PC-9 (cell line): Measurements from ENCODE around the gene UGGT2. TPM values are rescaled to one million over a fixed set of nuclear protein-coding genes. Genes with fewer than 3 reads are reported as not detected.
"Not testable (repeated sequence)": the region's sequence is repeated elsewhere in the genome, so short reads cannot be mapped to it uniquely, and the experiment has no call there.

Experiments used
- BruUV-seq: library from RNA; stranded (reverse); fragments of 400-500 nt; replicated peaks from 2 replicates; lab custom pipeline; 2021; lab: Mats Ljungman, UMichigan
- CTCF ChIA-PET: fragments of 300-600 bp; sonication (Branson Sonifier 250); formaldehyde crosslinking; loops from one replicate; lab custom pipeline; 2022; ENCODE audit warnings: antibody characterized with exemption; lab: Charles Lee
- POLR2A ChIA-PET: fragments of 300-600 bp; sonication (Branson Sonifier 250); formaldehyde crosslinking; loops from one replicate; lab custom pipeline; 2022; ENCODE audit warnings: antibody characterized with exemption; ENCODE audit not compliant: unreplicated experiment; lab: Charles Lee
- DNase-seq, 2 experiments: peaks; one replicate each; pipeline versions ENCODE4 v3.0.0 to v3.0.0-alpha.2; 2015 to 2022; ENCODE audit warnings: mixed read lengths in 1 of 2
- H2AFZ ChIP-seq: fragments of 200-600 bp; sonication (generic); 2 replicates; pipeline ENCODE4 v1.8.1; 2017; ENCODE audit warnings: antibody characterized with exemption
- H3F3A ChIP-seq: fragments of 200-600 bp; sonication (generic); 2 replicates; pipeline ENCODE4 v1.8.1; 2017; ENCODE audit warnings: antibody characterized with exemption, mild to moderate bottlenecking, low read depth; ENCODE audit not compliant: insufficient read depth
- H3K27ac ChIP-seq: fragments of 200-600 bp; sonication (generic); 2 replicates; pipeline ENCODE4 v1.6.1; 2016; ENCODE audit warnings: mixed run types
- H3K27me3 ChIP-seq: fragments of 200-600 bp; sonication (generic); 2 replicates; pipeline ENCODE4 v1.6.1; 2016; ENCODE audit warnings: low read depth, mixed run types; ENCODE audit not compliant: insufficient read depth
- H3K36me3 ChIP-seq: fragments of 200-600 bp; sonication (generic); 2 replicates; pipeline ENCODE4 v1.6.1; 2016; ENCODE audit warnings: low read depth, mixed run types
- H3K4me1 ChIP-seq: fragments of 200-600 bp; sonication (generic); replicated peaks from 2 replicates; pipeline ENCODE4 v1.6.1; 2016; ENCODE audit warnings: mixed run types; ENCODE audit not compliant: insufficient read depth
- H3K4me2 ChIP-seq: fragments of 200-600 bp; sonication (generic); 2 replicates; pipeline ENCODE4 v1.6.1; 2017; ENCODE audit warnings: mixed run types
- H3K4me3 ChIP-seq: fragments of 200-600 bp; sonication (generic); 2 replicates; pipeline ENCODE4 v1.6.1; 2016; ENCODE audit warnings: mixed run types
- H3K79me2 ChIP-seq: fragments of 200-600 bp; sonication (generic); 2 replicates; pipeline ENCODE4 v1.6.1; 2017; ENCODE audit warnings: low read depth, mixed run types
- H3K9me2 ChIP-seq: fragments of 200-600 bp; sonication (generic); 2 replicates; pipeline ENCODE4 v1.8.1; 2017; ENCODE audit warnings: mild to moderate bottlenecking; ENCODE audit not compliant: insufficient read depth
- H3K9me3 ChIP-seq: fragments of 200-600 bp; sonication (generic); 2 replicates; pipeline ENCODE4 v1.8.1; 2016; ENCODE audit warnings: low read depth; ENCODE audit not compliant: insufficient read depth
- H4K20me1 ChIP-seq: fragments of 200-600 bp; sonication (generic); 2 replicates; pipeline ENCODE4 v1.8.1; 2017; ENCODE audit not compliant: insufficient read depth
- EZH2 ChIP-seq: fragments of 200-600 bp; sonication (generic); IDR thresholded peaks from 2 replicates; pipeline ENCODE4 v1.8.0; 2017; ENCODE audit warnings: antibody characterized with exemption, low read depth
- intact Hi-C: fragments of 100-400 bp; cut with micrococcal nuclease; formaldehyde crosslinking; loops from one replicate; pipeline ENCODE4 v1.10.0; 2022; ENCODE audit not compliant: unreplicated experiment
- total RNA-seq: library from RNA; stranded (reverse); gene quantifications from 2 replicates; pipeline ENCODE4 v1.2.3, GENCODE V29; 2021
- TF ChIP-seq, protein P1 (sequence below): fragments of 200-600 bp; sonication (generic); conservative IDR thresholded peaks from 2 replicates; pipeline ENCODE4 v1.6.1; 2017; ENCODE audit warnings: mixed run types, antibody characterized with exemption, mild to moderate bottlenecking, moderate library complexity

UGGT2 gene
- total RNA-seq, 1 experiment from 2014 or later = 27.5 TPM

GRCh38 chr13:96000069-96000468, 53.1 kb downstream of the UGGT2 start:
- H3K9me2 ChIP-seq = no peaks in the 10 kb centered on the region
- H3F3A ChIP-seq = no peaks in the 10 kb centered on the region
- no peak for DNase-seq
- H3K4me3 ChIP-seq = no peak overlapping the region
- BruUV-seq = no TSS peak
- ChIA-PET CTCF (no interaction called here), POLR2A (no interaction called here)
- H2AFZ ChIP-seq = no peak overlapping the region
- no peaks in the 10 kb centered on the region for H3K36me3 ChIP-seq
- no peaks in the 10 kb centered on the region for H4K20me1 ChIP-seq
- H3K27ac ChIP-seq = no peak overlapping the region
- intact Hi-C loops = no loop called here
- TF ChIP-seq EZH2 = no peak
- TF ChIP-seq, protein P1, sequence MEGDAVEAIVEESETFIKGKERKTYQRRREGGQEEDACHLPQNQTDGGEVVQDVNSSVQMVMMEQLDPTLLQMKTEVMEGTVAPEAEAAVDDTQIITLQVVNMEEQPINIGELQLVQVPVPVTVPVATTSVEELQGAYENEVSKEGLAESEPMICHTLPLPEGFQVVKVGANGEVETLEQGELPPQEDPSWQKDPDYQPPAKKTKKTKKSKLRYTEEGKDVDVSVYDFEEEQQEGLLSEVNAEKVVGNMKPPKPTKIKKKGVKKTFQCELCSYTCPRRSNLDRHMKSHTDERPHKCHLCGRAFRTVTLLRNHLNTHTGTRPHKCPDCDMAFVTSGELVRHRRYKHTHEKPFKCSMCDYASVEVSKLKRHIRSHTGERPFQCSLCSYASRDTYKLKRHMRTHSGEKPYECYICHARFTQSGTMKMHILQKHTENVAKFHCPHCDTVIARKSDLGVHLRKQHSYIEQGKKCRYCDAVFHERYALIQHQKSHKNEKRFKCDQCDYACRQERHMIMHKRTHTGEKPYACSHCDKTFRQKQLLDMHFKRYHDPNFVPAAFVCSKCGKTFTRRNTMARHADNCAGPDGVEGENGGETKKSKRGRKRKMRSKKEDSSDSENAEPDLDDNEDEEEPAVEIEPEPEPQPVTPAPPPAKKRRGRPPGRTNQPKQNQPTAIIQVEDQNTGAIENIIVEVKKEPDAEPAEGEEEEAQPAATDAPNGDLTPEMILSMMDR = no peak
- H3K9me3 ChIP-seq = no peaks in the 10 kb centered on the region
- no peaks in the 10 kb centered on the region for H3K79me2 ChIP-seq
- H3K27me3 ChIP-seq = no peaks in the 10 kb centered on the region
- H3K4me2 ChIP-seq = no peak overlapping the region
- no peaks in the 10 kb centered on the region for H3K4me1 ChIP-seq

DNA sequence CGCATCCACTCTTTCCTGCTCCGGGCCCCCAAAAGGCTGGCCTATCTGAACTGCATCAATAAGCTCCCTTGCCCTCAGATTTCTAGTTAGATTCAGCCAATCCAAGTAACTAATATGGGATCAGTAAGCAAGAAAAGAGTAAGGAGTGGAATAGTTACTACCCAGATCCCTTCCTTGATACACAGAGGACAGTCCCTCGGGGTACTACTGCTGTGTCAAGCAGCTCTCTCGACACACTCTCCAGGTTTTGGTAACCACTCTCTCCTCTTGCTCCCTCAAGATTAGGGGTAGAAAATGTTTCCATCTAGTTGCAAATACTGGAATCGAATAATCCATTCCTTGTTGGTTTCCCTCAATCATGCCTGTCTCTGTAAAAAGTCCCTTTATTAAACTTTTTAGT, 65.4 kb downstream of the UGGT2 start:
- no TSS peak for BruUV-seq
- Histone ChIP-seq H3K4me2 (no peak overlapping the region), H3K36me3 (no peaks in the 10 kb centered on the region), H4K20me1 (no peaks in the 10 kb centered on the region), H3K27ac (no peak overlapping the region), H3F3A (no peaks in the 10 kb centered on the region), H2AFZ (no peak overlapping the region), H3K9me3 (no peaks in the 10 kb centered on the region), H3K4me3 (no peak overlapping the region), H3K79me2 (no peaks in the 10 kb centered on the region), H3K4me1 (no peaks in the 10 kb centered on the region), H3K9me2 (no peaks in the 10 kb centered on the region), H3K27me3 (no peaks in the 10 kb centered on the region)
- intact Hi-C loops = no loop called here
- ChIA-PET CTCF (no interaction called here), POLR2A (no interaction called here)
- TF ChIP-seq EZH2 = no peak
- TF ChIP-seq, protein P1 = no peak
- no peak for DNase-seq

DNA sequence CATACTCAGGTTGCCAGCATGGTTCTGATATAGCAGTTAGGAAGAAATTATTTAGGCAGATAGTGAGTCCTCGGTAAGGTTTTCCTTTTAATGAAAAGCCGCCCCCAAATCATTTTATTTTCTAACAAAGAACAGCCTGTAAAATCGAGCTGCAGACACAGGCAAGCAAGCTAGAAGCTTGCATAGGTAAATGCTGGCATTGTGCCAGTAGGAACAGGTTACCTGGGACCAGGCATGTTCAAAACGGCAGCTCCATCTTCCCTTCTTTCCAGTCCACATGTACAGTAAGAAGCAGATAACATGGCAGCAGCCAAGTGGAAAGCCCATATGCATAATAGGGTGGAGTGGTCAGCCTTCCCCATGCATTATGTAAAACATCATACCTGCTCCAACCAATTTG, 71.1 kb downstream of the UGGT2 start:
- ChIA-PET POLR2A (no interaction called here), CTCF (no interaction called here)
- Histone ChIP-seq H3K36me3 (no peaks in the 10 kb centered on the region), H3K27me3 (no peaks in the 10 kb centered on the region), H4K20me1 (no peaks in the 10 kb centered on the region), H3K79me2 (no peaks in the 10 kb centered on the region), H2AFZ (no peak overlapping the region), H3F3A (no peaks in the 10 kb centered on the region), H3K27ac (no peak overlapping the region), H3K4me1 (no peaks in the 10 kb centered on the region), H3K4me3 (no peak overlapping the region), H3K9me3 (0 out of 2 replicates have a peak, but pooled peaks cover 6% of the 10 kb centered on the region), H3K9me2 (peaks cover 6% of the 10 kb centered on the region; the same call in 1 of the 2 replicates), H3K4me2 (no peak overlapping the region)
- BruUV-seq = no TSS peak
- DNase-seq = no peak
- TF ChIP-seq, protein P1 = no peak
- no peak for TF ChIP-seq EZH2
- intact Hi-C loops = no loop called here

- H3F3A ChIP-seq, H3K79me2 ChIP-seq, BruUV-seq, H2AFZ ChIP-seq, H3K4me1 ChIP-seq, H3K36me3 ChIP-seq, H3K9me2 ChIP-seq, H3K27ac ChIP-seq, H3K4me2 ChIP-seq, CTCF ChIA-PET, H4K20me1 ChIP-seq, H3K27me3 ChIP-seq, intact Hi-C loops, DNase-seq, POLR2A ChIA-PET, H3K9me3 ChIP-seq, H3K4me3 ChIP-seq: not testable (repeated sequence)
Measured at GRCh38 chr13:95972651-95973050, 80.5 kb downstream of the UGGT2 start.
